SU-DHL-6 (cell line): ENCODE results near the gene ZNF583.

Source experiments
- EZH2phosphoT487 ChIP-seq: fragments of 200-600 bp; sonication (generic), shearing (Covaris generic); conservative IDR thresholded peaks from 2 replicates; pipeline ENCODE4 v1.6.1; 2018; ENCODE audit warnings: mild to moderate bottlenecking, antibody characterized with exemption, low read length, moderate library complexity, mixed read lengths
- TF ChIP-seq, protein P1 (sequence below): fragments of 200-600 bp; sonication (generic); IDR thresholded peaks from one replicate; pipeline ENCODE4 v1.5.1; 2017; ENCODE audit warnings: antibody characterized with exemption, mild to moderate bottlenecking, low read length, moderate library complexity; ENCODE audit not compliant: insufficient read depth, poor library complexity, severe bottlenecking

DNA sequence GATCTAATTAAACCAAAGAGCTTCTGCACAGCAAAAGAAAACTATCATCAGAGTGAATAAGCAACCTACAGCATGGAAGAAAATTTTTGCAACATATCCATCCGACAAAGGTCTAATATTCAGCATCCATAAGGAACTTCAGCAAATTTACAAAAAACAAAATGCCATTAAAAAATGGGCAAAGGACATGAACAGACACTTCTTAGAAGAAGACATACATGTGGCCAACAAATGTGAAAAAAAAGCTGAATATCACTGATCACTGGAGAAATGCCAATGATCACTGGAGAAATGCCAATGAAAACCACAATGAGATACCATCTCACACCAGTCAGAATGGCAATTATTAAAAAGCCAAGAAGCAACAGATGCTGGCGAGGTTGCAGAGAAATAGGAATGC is 43.3 kb upstream of the ZNF583 start:
- TF ChIP-seq, protein P1, sequence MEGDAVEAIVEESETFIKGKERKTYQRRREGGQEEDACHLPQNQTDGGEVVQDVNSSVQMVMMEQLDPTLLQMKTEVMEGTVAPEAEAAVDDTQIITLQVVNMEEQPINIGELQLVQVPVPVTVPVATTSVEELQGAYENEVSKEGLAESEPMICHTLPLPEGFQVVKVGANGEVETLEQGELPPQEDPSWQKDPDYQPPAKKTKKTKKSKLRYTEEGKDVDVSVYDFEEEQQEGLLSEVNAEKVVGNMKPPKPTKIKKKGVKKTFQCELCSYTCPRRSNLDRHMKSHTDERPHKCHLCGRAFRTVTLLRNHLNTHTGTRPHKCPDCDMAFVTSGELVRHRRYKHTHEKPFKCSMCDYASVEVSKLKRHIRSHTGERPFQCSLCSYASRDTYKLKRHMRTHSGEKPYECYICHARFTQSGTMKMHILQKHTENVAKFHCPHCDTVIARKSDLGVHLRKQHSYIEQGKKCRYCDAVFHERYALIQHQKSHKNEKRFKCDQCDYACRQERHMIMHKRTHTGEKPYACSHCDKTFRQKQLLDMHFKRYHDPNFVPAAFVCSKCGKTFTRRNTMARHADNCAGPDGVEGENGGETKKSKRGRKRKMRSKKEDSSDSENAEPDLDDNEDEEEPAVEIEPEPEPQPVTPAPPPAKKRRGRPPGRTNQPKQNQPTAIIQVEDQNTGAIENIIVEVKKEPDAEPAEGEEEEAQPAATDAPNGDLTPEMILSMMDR, result no peak
- TF ChIP-seq EZH2phosphoT487, result no peak
